Hematopoietic multipotent progenitor cell treated with erythropoietin and hydrocortisone succinate and interleukin-3 and kit ligand, for 15 days (in vitro differentiated cells): ENCODE data around the gene CFAP65.

Source experiments
- DNase-seq: peaks from one replicate; pipeline ENCODE4 v3.0.0-alpha.2; 2015; ENCODE audit warnings: low spot score

The CFAP65 gene

DNA sequence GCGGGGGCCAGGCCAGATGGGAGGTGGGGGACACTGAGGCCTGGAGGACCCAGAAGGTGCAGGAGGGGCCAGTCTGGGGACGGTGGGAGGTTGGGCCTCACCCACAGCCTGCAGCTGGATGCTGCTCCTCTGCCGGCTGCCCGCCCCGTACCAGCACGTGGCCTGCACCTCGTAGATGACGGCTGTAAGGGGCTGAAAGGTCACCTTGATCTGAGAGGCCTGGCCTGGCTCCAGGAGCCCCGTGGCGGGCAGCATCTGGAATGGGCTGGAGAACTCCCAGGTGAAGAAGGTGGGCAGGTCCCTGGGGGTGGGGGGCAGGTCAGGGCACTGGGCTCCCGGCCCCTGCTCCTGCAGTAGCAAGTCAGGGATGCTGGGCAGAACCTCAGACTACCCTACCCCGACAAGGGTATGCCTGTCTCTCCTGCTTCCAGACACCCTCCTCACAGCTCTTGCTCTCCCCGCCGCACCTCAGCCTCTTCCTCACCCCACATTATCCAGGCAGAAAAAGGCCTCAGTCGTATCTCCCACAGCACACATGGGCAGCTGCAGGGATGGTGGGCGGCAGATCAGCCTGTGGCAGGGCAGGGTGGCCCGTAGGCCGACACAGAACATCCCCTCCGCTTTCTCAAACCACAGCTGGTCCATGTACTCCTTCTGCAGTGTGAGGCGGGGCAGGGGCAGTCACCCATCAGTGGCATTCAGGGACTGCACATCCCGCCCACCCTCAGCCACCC lies 10.1 kb downstream of the CFAP65 start:
- no peak for DNase-seq

- DNase-seq: no peak
Observed at GRCh38 chr2:219030177-219030940, 11.0 kb downstream of the CFAP65 start.

GRCh38 chr2:219029829-219030165 lies 11.5 kb downstream of the CFAP65 start:
- peak; percentile 78 for DNase-seq

DNA sequence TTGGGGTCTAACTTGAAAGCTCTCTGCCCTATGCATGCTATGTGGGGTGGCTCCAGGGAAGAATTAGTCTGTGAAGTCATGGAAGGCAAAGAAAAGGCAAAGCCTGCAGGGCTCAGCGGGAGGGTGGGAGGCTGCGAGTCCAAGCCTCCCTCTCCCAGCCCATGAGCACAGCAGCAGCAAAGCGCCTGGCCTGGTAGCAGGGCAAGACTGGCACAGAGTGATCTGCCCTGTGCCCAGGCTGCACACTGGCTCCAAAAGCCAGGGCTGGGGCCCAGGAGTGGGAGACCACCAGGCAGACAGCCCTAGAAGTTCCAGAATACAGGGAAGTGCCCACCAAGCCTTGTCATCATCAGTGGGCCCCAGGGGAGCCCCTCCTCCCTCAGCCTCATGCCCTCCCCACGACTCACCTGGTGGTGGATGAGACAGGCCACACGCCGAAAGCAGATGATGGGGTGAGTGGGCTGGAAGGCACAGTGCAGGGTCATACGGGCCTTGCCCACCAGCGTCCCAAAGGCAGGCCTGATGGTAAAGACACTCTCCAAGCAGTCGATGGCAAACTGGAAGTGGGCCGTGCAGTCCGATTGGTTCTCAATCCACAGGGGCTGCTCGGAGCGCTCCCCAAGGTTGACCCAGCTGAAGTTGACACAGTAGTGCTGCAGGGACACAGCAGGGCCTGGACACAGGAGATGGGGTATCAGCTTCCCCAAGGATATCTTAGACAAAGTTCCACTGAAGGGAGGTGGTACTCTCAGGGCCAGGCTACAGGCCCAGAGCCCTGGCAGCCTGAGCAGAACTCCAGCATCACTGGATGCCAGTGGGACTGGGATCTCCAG lies 12.1 kb downstream of the CFAP65 start:
- no peak for DNase-seq

DNA sequence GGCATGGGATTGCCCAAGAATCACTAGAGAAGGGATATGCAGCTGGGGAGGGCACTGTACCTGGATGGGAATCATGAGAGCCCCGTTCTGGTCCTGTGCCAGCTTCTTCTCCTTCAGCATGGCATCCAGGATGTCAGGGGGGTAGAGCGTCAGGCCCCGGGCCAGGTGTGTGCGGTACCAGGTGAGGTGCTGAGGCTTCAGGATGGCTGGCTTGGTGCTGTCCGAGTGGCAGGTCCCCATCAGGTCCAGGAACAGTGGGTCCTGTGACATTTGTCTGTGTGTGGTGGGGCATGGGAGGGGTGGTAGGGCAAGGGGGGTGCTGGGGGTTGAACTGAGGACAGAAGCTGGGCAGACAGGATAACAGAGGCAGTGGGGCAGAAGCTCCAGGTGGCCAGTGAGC lies 13.2 kb downstream of the CFAP65 start:
- no peak for DNase-seq

GRCh38 chr2:219027511-219028055 lies 13.7 kb downstream of the CFAP65 start:
- DNase-seq: no peak

DNA sequence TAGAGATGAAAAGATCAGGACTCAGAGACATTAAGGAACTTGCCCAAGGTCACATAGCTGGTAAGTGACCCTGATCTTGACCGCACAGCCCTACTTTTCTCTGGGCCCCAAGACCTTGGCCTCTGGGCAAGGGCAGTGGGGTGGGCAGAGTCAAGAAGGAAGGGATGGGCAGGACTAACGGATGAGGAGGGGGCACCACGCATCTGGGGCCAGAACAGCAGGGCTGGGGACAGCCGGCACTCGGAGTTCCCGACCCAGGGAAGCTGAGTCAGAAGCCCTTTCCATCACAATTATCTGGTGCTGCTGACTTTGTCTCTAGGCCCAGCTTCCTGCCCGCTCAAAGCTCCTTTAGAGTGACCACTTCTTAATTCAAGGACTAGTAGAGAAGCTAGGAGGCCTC lies 14.4 kb downstream of the CFAP65 start:
- no peak for DNase-seq

- no peak for DNase-seq
Observed at GRCh38 chr2:219025637-219026585, 15.4 kb downstream of the CFAP65 start.

GRCh38 chr2:219024059-219024458 lies 17.3 kb downstream of the CFAP65 start:
- no peak for DNase-seq

DNA sequence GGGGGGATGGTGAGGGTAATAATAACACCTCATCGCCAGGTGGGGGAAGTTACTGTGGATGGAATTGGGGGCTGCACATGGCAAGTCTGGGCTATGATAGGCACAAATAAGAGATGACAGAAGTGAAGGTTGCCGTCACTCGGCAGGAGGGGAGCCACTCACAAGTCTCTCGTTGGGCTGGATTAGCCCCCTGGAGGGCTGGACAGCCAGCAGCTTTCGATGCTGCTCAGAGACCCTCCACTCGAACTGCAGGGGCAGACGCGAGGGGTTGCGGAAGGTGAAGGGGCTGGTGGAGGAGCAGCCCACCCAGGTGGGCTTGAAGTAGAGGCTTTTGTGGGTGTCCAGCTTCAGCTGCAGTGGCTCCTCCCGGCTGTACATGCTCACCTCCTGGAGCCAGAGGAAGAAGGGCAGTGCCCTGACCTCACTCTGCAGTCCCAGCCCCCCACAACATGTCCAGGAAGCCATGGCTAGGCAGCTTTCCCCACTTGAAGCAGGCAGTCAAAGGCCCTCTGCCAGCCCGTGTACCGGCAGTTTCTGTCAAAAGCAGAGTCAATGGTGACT lies 18.2 kb downstream of the CFAP65 start:
- DNase-seq: no peak

- DNase-seq: no peak
Observed at GRCh38 chr2:219022616-219023015, 18.7 kb downstream of the CFAP65 start.

GRCh38 chr2:219022041-219022440 lies 19.3 kb downstream of the CFAP65 start:
- no peak for DNase-seq

DNA sequence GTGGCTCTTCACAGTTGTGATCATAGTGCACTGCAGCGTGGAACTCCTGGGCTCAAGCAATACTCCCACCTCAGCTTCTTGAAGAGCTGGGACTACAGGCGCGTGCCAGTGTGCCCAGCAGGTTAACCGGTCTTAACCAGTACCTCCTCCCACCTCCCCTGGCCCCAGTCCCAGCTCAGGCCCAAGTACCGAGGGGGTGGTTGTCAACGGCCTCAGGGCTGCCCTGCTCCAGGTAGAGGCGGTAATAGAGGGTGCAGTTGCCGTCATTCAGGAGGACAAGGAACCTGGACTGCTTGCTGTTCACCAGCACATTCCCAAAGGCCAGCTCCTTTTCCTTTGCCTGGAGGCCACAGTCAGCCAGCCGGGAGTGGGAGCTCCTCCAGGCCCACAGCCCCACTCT lies 19.7 kb downstream of the CFAP65 start:
- DNase-seq: no peak

DNA sequence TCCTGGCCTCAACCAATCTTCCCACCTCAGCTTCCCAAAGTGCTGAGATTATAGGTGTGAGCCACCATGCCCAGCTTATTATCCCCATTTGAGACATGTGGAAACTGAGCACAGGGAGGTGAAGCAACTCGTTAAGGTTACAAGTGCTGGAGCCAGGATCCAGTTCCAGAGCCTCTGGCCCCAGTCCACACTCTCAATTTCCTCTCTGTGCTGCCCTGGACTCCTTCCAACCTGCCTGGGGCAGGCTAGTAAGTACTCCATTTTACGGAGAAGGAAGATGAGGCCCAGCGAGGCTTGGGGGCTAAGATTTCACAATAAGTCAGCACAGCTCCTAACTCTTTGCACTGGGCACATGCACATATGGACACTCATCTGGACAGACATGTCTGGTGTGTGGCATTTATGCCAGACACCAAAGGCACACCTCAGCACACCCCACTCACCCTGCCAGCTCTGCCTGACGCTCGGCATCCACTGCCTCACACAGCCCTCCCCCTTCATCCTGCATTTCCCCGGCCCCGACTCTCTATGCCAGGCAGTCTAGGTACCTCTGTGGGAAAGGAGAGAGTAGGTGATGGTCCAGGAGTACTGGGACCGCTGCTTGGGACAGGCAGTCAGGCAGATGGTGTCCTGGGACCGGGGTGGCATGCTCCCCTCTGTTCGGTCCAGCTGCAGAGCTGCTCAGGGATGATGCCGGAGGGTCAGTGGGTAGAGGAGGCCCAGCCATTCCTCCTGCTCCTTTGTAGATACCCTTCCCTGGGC lies 20.5 kb downstream of the CFAP65 start:
- DNase-seq: no peak

- DNase-seq: no peak
Observed at GRCh38 chr2:219019436-219019835, 21.9 kb downstream of the CFAP65 start.

GRCh38 chr2:219018726-219019125 lies 22.6 kb downstream of the CFAP65 start:
- DNase-seq: no peak

DNA sequence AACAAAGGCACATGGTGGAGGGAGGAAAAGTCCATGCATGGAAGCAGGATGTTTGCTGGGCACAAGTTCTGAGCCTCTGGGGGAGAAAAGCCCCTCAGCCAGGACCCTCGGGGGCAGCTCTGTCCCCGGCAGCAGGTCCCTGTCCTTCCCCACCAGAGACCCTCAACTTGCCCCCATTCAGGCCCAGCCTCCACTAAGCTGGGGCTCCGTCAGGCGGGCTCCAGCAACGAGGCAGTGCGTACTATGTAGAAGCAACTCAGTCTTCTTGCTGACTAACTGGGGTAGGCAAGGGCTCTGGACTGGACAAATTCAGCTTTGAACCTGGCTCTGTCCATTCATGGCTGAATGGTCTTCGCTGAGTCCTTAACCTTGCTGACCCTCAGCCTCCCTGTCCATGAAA lies 23.0 kb downstream of the CFAP65 start:
- DNase-seq: no peak

DNA sequence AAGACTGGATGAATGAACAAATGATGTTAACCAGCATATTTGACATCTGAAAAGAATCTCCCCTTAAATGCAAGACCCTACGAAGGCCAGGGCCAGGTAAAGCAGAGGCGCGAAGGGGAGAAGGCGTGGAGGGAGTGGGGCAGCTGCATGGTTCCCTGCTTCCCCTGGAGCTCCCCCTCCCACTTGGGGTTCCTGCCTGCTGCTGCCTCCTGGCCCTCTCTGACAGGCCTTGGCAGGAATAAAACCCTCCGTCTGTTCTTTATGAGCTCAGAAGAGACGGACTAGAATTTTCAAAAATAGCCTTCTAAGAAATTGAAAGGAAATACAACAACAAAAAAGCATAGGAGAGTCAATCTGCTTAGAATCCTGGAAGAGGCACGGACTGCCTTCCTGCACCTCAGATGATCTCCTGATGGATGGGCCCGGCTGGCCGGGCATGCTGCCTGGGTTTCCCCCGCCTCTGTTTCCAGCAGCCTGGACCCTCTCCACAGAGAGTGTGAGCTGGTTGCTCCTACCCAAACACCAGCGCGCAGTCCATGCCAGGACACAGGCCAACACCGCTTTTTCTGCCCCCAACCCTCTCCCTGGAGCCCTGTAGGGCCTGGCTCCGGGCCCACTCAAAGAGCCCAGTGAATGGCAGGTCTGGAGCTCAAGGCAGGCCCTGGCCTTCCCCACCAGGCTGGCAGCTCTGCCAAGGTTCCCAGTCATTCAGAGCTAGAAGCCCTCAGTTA lies 23.9 kb downstream of the CFAP65 start:
- DNase-seq: no peak

DNA sequence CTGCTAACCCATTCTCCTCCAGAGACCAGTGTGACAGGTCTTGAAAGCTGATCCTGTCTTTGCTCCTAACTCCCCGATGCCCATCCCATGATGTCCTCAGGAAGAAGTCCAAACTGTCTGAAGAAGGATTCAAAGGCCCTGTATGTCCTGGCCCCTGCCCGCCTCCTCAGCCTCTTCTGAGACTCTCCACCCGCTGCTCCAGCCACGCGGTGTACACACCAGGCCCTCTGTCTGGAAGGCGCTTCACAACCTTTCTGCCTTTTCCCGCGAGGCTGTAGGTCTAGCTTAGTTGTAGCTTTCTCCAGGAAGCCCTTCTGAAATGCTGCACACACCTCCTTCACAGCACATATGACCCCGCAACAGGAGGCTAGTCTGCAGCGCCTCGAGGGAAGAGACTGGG lies 24.6 kb downstream of the CFAP65 start:
- no peak for DNase-seq

- DNase-seq: no peak
Observed at GRCh38 chr2:219010873-219011272, 30.4 kb downstream of the CFAP65 start.
